PC-3 (cell line): ENCODE measurements around the gene ABCC3.

Experiments
- CTCF ChIP-seq: fragments of 300-600 bp; sonication (generic); conservative IDR thresholded peaks from 2 replicates; pipeline ENCODE4 v1.5.1; 2017; ENCODE audit warnings: antibody characterized with exemption, low read depth, mild to moderate bottlenecking, low read length
- EZH2 ChIP-seq: fragments of 300-600 bp; sonication (generic); IDR thresholded peaks from one replicate; pipeline ENCODE4 v1.6.1; 2017; ENCODE audit warnings: antibody characterized with exemption, mild to moderate bottlenecking, low read length; ENCODE audit not compliant: unreplicated experiment
- EZH2phosphoT487 ChIP-seq: fragments of 300-600 bp; sonication (generic); IDR thresholded peaks from 2 replicates; pipeline ENCODE4 v1.6.1; 2018; ENCODE audit warnings: mild to moderate bottlenecking, antibody characterized with exemption, low read length, borderline replicate concordance

GRCh38 chr17:50699410-50699809 lies 64.7 kb downstream of the ABCC3 start:
- TF ChIP-seq EZH2 (no peak), CTCF (no peak), EZH2phosphoT487 (no peak)
